Ectodermal cell (in vitro differentiated cells): Measurements from ENCODE around the gene MAGI2.

Experiments
- H3K27ac ChIP-seq: 2 replicates; pipeline ENCODE4 v1.7.0; 2013; ENCODE audit warnings: mild to moderate bottlenecking, low read depth, low read length; ENCODE audit not compliant: insufficient read depth, poor library complexity, severe bottlenecking
- H3K27me3 ChIP-seq: 2 replicates; pipeline ENCODE4 v1.7.0; 2013; ENCODE audit warnings: mild to moderate bottlenecking, low read length; ENCODE audit not compliant: insufficient read depth, control insufficient read depth, poor library complexity, severe bottlenecking
- H3K36me3 ChIP-seq: one replicate; pipeline ENCODE4 v1.7.0; 2013; ENCODE audit warnings: low read length; ENCODE audit not compliant: control insufficient read depth, insufficient read depth
- H3K4me1 ChIP-seq: one replicate; pipeline ENCODE4 v1.7.0; 2013; ENCODE audit warnings: low read length; ENCODE audit not compliant: control insufficient read depth, insufficient read depth
- H3K4me3 ChIP-seq: 2 replicates; pipeline ENCODE4 v1.7.0; 2013; ENCODE audit warnings: low read depth, low read length, control low read depth; ENCODE audit not compliant: insufficient read depth
- H3K9me3 ChIP-seq: 2 replicates; pipeline ENCODE4 v1.7.0; 2013; ENCODE audit warnings: mild to moderate bottlenecking, low read length, moderate library complexity; ENCODE audit not compliant: control insufficient read depth
- WGBS, 2 experiments: methylation state at CpG; one replicate each; pipeline ENCODE4 v1.1.7; 2013; ENCODE audit warnings: missing lambda C conversion rate in 2 of 2; 5-methylcytosine and 5-hydroxymethylcytosine counted together

MAGI2 gene

GRCh38 chr7:78406531-78406930 lies 1046.9 kb downstream of the MAGI2 start:
- Histone ChIP-seq H3K9me3 (no peaks in the 10 kb centered on the region), H3K4me1 (no peaks in the 10 kb centered on the region), H3K4me3 (no peak overlapping the region), H3K27ac (no peak overlapping the region), H3K27me3 (no peaks in the 10 kb centered on the region), H3K36me3 (no peaks in the 10 kb centered on the region)

DNA sequence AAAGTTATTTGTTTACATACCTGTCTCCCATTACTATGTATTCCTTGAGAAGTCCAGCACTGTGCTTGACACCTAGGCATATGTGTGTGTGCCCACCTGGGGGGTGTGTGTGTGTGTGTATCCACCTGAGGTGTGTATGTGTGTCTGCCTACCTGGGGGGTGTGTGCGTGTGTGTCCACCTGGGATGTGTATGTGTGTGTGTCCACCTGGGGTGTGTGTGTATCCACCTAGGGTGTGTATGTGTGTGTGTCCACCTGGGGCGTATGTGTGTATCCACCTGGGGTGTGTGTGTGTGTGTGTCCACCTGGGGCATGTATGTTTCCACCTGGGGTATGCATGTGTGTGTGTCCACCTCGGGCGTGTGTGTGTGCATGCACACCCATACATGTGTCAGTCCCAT lies 1051.4 kb downstream of the MAGI2 start:
- Histone ChIP-seq H3K9me3 (no peaks in the 10 kb centered on the region), H3K27ac (no peak overlapping the region), H3K27me3 (no peaks in the 10 kb centered on the region), H3K4me1 (no peaks in the 10 kb centered on the region), H3K36me3 (no peaks in the 10 kb centered on the region), H3K4me3 (no peak overlapping the region)
- whole genome bisulfite sequencing, 2 experiments: 89 to 96% methylated on average over 4 of the region's 4 CpGs

DNA sequence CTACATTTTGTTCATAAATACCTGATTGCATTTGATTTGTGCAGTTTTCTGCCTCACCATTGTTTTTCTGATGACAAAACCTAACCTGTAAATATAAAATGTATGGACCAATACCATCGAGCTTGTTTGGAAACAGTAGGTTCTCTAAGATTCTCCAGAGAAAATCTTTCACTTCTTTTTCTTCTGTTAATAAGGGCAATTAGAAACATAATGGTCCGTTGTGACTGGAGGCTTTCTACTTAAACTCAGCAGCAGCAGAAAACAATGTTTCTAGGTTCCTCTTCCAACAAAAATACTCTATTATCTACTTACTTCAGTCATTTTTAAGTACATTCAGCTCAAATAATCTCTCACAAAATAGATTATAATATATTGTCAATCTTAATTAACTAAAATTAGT lies 1053.4 kb downstream of the MAGI2 start:
- H3K4me3 ChIP-seq: no peak overlapping the region
- no peaks in the 10 kb centered on the region for H3K36me3 ChIP-seq
- H3K9me3 ChIP-seq: no peaks in the 10 kb centered on the region
- no peaks in the 10 kb centered on the region for H3K27me3 ChIP-seq
- no peak overlapping the region for H3K27ac ChIP-seq
- no peaks in the 10 kb centered on the region for H3K4me1 ChIP-seq
- 10 to 26% methylated on average over 2 of the region's 2 CpGs for WGBS, 2 experiments

- no peaks in the 10 kb centered on the region for H3K27me3 ChIP-seq
- WGBS, 2 experiments: 85 to 86% methylated on average over 4 of the region's 4 CpGs
- no peaks in the 10 kb centered on the region for H3K9me3 ChIP-seq
- no peak overlapping the region for H3K4me3 ChIP-seq
- H3K27ac ChIP-seq: no peak overlapping the region
- no peaks in the 10 kb centered on the region for H3K4me1 ChIP-seq
- no peaks in the 10 kb centered on the region for H3K36me3 ChIP-seq
These were observed 1054.3 kb downstream of the MAGI2 start for GRCh38 chr7:78399033-78399769.

DNA sequence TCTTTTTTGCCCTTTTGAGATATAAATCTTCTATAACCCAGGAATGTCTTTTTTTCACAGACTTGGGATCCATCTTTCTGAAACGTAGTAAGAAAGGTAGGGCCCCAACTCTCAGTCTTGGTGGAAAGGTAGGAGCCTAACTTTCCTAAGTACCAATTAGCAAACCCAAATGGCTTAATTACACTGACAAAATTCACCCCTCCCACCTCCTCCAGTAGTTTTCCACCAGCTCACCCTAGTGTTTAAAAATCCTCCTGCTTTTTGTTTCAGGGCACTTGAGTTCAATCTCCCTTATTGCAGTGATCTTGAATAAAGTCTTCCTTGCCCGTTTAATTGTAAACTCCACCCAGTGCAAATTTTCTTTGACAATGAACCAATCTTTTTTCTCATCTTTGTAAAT lies 1054.9 kb downstream of the MAGI2 start:
- 57 to 62% methylated on average over 2 of the region's 2 CpGs for WGBS, 2 experiments
- Histone ChIP-seq H3K27ac (no peak overlapping the region), H3K27me3 (no peaks in the 10 kb centered on the region), H3K36me3 (no peaks in the 10 kb centered on the region), H3K4me3 (no peak overlapping the region), H3K9me3 (no peaks in the 10 kb centered on the region), H3K4me1 (no peaks in the 10 kb centered on the region)

DNA sequence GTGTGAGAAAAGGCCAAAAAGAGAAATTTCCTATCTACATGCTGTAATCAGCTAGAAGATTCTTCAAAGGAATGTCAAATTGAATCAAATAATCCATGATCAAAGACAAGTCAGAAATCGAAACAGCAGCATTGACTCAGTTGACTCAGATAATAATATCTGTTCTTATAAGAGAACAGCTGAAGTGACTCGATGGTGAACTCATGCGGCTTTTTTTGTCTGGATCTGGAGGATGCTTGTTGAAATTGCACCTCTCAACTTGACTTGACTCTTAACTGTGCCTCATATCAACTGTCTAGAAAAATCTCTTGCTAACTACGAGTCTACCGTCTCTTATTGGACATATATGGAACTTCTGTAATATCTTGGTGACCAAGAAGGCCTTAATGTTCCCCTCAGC lies 1055.4 kb downstream of the MAGI2 start:
- no peak overlapping the region for H3K27ac ChIP-seq
- WGBS, 2 experiments: 95 to 98% methylated on average over 5 of the region's 5 CpGs
- no peaks in the 10 kb centered on the region for H3K36me3 ChIP-seq
- H3K4me3 ChIP-seq: no peak overlapping the region
- no peaks in the 10 kb centered on the region for H3K9me3 ChIP-seq
- no peaks in the 10 kb centered on the region for H3K27me3 ChIP-seq
- no peaks in the 10 kb centered on the region for H3K4me1 ChIP-seq

DNA sequence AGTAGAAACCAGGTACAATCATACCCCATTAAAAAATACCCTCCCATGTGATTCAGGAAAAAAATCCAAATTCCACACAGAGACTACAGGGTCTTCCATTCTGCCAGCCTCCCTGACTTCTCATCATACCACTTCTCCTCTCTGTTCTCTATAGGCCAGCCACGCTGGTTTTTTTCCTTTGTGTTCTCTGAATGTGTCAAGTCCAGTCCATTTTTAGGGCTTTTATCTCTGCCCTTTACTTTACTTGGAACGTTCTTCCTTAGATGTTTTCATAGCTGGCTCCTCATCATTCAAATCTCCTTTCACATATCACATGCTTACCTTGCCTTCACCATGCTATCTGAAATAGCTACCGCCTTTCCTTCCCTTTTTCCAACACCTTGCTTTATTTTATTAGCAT lies 1057.3 kb downstream of the MAGI2 start:
- H3K27me3 ChIP-seq: no peaks in the 10 kb centered on the region
- no peak overlapping the region for H3K4me3 ChIP-seq

DNA sequence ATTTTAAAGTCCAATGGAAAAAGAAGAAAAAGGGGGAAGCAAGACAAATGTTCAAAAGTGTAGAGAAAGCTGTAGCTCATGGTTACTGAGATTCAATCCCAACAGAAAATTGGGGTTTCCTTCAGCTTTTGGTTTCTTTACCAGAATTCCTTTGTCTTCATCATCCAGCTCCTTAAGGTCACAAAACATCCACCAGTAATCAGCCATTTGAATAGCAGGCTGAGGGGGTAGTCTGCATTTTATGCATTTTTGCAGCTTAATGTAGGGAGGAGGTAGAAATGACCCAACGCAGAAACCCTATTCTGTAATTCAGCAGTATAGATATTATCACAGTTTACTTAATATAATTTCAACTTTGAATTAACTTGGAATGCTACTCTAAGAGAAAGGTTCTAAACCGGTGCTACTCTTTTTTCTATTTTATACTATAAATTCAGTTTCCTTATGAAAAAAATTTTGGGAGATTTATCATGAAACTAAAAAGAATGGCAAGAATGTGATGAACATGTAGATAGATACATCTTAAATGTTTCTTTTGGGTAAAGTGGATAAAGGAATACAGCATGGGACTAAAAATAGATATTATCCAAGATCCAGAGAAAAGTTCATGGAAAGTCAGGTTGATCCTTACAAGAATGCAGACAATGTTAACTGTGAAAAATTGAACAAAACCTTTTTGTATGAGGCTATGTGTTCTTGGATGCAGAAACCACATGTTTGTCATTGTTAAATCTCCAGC lies 1058.0 kb downstream of the MAGI2 start:
- H3K27me3 ChIP-seq: no peaks in the 10 kb centered on the region

More for the DNA sequence above, 1057.3 kb downstream of the MAGI2 start:
- Histone ChIP-seq H3K36me3 (no peaks in the 10 kb centered on the region), H3K27ac (no peak overlapping the region), H3K4me1 (no peaks in the 10 kb centered on the region), H3K9me3 (no peaks in the 10 kb centered on the region)
- WGBS, 2 experiments: 94 to 95% methylated on average over 3 of the region's 3 CpGs

DNA sequence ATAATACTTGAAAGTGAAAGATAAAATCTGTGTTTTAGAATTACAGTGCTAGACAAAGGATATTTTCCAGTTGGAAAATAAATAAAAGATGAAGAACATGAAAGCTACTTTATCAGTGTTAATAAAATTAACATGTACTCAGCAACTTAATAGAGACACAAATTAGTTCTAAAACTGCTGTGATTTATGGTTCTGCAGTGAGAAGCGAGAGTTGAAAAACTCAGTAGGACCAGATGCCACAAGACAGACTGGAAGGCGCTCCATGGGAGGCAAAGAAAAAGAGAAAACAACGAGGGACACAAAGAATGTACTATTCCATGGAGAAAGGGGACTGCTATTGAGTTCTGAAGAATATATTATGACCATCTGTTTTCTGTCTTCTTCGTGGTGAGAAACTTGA lies 1064.4 kb downstream of the MAGI2 start:
- Histone ChIP-seq H3K27ac (no peak overlapping the region), H3K27me3 (no peaks in the 10 kb centered on the region), H3K4me3 (no peak overlapping the region), H3K9me3 (no peaks in the 10 kb centered on the region), H3K36me3 (no peaks in the 10 kb centered on the region), H3K4me1 (no peaks in the 10 kb centered on the region)
- 37 to 46% methylated on average over 4 of the region's 4 CpGs for whole genome bisulfite sequencing, 2 experiments

More for the DNA sequence above, 1058.0 kb downstream of the MAGI2 start:
- Histone ChIP-seq H3K36me3 (no peaks in the 10 kb centered on the region), H3K9me3 (no peaks in the 10 kb centered on the region), H3K4me1 (no peaks in the 10 kb centered on the region), H3K27ac (no peak overlapping the region), H3K4me3 (no peak overlapping the region)
- WGBS, 2 experiments: no CpG with 5 or more reads among the region's 2 CpGs

DNA sequence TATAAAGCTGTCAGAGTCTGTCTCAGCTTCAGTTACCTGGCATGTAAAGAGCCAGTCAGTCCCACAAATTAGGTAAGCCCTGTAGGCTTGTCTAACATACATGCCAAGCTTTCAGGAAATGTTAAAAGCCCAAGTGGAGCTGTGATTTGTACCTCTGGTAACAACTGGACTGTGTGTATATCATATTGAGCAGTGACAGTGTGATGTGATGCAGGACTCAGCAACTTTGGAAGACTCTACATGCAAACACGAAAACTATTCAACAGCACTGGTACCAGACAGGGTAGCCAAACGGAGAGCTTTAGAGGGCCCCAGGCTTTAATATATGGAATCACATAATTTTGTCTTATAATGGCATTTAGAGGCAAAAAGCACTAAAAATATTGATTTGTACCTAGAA lies 1066.9 kb downstream of the MAGI2 start:
- no peak overlapping the region for H3K27ac ChIP-seq
- WGBS, 2 experiments: 90 to 92% methylated on average over 1 to 2 of the region's 2 CpGs

More for the DNA sequence above, 1066.9 kb downstream of the MAGI2 start:
- Histone ChIP-seq H3K4me1 (no peaks in the 10 kb centered on the region), H3K36me3 (no peaks in the 10 kb centered on the region), H3K9me3 (no peaks in the 10 kb centered on the region), H3K27me3 (no peaks in the 10 kb centered on the region), H3K4me3 (no peak overlapping the region)
